Esophagus muscularis mucosa (tissue), 4 donors: ENCODE data around the gene NME3. TPM values are rescaled to one million over a fixed set of nuclear protein-coding genes. Genes with fewer than 3 reads are reported as not detected.

ENCODE experiments used
- DNase-seq: peaks from one replicate; pipeline ENCODE4 v3.0.0-alpha.2; 2017; ENCODE audit errors: extremely low spot score
- H3K27ac ChIP-seq, 4 donors: fragments of 200-600 bp; sonication (generic); replicated peaks in 1 of 4; 1 replicate in 3 of 4; 2 replicates in 1 of 4; pipeline ENCODE4 v1.5.1; 2016 to 2019; ENCODE audit warnings: mild to moderate bottlenecking in 1 of 4
- H3K27me3 ChIP-seq, 4 donors: fragments of 200-600 bp; sonication (generic); one replicate each; pipeline versions ENCODE4 v1.5.1 to v1.6.0; 2016 to 2019
- H3K36me3 ChIP-seq, 4 donors: fragments of 200-600 bp; sonication (generic); one replicate each; pipeline ENCODE4 v1.5.1; 2016 to 2019
- H3K4me1 ChIP-seq, 4 donors: fragments of 200-600 bp; sonication (generic); one replicate each; pipeline ENCODE4 v1.5.1; 2016 to 2019
- H3K4me3 ChIP-seq, 4 donors: fragments of 200-600 bp; sonication (generic); 1 replicate in 2 of 4; 2 replicates in 2 of 4; pipeline ENCODE4 v1.5.1; 2016 to 2019; ENCODE audit warnings: mild to moderate bottlenecking in 4 of 4, moderate library complexity in 1 of 4
- H3K9me3 ChIP-seq, 4 donors: fragments of 200-600 bp; sonication (generic); 1 replicate in 3 of 4; 2 replicates in 1 of 4; pipeline ENCODE4 v1.5.1; 2016 to 2019
- EP300 ChIP-seq: sonication (generic); formaldehyde crosslinking; IDR thresholded peaks from one replicate; pipeline ENCODE4 v1.6.1; 2017; ENCODE audit warnings: antibody characterized with exemption
- POLR2A ChIP-seq: fragments of 450-650 bp; IDR thresholded peaks from one replicate; pipeline ENCODE4 v1.6.1; 2017; ENCODE audit warnings: antibody characterized with exemption, moderate library complexity, mild to moderate bottlenecking, low read depth
- POLR2AphosphoS5 ChIP-seq, 2 donors: sonication (generic); formaldehyde crosslinking; IDR thresholded peaks; one replicate each; pipeline ENCODE4 v1.6.1; 2017; ENCODE audit warnings: antibody characterized with exemption in 2 of 2
- WGBS: methylation state at CpG from one replicate; pipeline ENCODE4 v1.1.5; 2018; 5-methylcytosine and 5-hydroxymethylcytosine counted together
- intact Hi-C: fragments of 100-400 bp; cut with DNase I; formaldehyde crosslinking; loops from one replicate; pipeline ENCODE4 v1.15.1; 2023
- total RNA-seq, 4 donors: library from RNA; depleted of rRNA; stranded (reverse); fragments of >200 nt; gene quantifications; one replicate each; pipeline versions ENCODE4 v1.1.0 to v1.2.1, GENCODE V29; 2016
- TF ChIP-seq, protein P1 (sequence below), 3 experiments: fragments of 200-600 bp in 2 of 3; fragments of 450-650 bp in 1 of 3; sonication (generic) in 2 of 3; IDR thresholded peaks; one replicate each; pipeline ENCODE4 v1.5.1; 2017 to 2019; ENCODE audit warnings: antibody characterized with exemption in 3 of 3, mild to moderate bottlenecking in 2 of 3, moderate library complexity in 1 of 3

The NME3 gene
- total RNA-seq, 4 donors from 2014 or later, result 64.8 to 101 (median 83.7) TPM

DNA sequence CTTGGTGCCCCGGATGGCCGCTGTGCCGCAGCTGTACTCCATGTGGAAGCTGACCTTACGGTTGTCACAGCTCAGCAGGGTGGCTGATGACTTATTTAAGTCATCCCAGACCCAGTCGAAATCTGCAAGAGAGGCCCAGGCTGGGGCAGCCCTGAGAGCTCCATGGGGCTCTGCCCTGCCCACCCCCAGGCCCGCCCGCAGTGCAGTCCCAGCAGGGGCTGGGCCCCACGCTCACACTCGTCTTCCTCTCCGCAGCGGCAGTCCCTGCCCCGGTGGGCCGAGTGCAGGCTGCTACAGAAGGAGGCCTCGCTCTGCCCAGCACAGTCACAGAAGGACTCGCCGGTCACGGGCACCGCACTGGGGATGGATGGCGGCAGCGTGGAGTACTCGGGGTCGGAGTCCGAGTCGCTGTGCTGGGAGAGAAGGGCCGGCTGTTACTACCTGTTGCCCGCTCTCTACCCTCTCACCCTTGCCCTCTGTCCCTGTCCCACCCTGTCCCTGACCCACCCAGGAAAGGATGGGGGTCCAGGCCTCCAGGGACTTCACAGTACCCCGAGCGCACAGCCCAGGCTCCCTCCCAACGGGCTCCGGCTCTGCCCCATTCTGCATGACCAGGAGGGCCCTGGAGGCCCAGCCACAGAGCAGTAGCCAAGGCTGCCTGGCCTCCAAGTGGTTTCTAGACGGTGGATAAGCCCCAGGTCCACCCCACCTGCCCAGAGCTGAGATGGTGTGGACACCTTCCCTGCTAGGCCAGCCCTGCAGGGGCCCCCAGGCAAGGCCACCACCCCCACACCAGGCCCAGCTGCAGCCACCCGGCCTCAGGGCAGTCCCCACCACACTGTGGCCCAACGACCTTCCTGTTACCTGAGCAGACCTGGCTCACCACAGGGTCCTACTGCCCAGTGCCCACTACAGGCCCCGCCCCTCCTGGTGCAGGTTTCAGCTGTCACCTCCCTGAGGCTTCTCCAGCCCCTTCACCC lies 7.1 kb upstream of the NME3 start:
- DNase-seq, result no peak
- peaks cover 34 to 63% (median 54%) of the 10 kb centered on the region in 4 donors for H3K4me1 ChIP-seq
- no peaks in the 10 kb centered on the region for H3K9me3 ChIP-seq
- peaks cover 20 to 63% (median 62%) of the 10 kb centered on the region in 4 donors for H3K36me3 ChIP-seq
- H3K27me3 ChIP-seq, result no peaks in the 10 kb centered on the region
- 83% methylated on average over 20 of the region's 34 CpGs for WGBS
- no peak overlapping the region for H3K4me3 ChIP-seq
- intact Hi-C loops, result no loop called here
- no peak for TF ChIP-seq POLR2A
- TF ChIP-seq EP300, result no peak
- no peak for TF ChIP-seq POLR2AphosphoS5 (IDR thresholded peaks at IDR 0.05)
- no peak overlapping the region for H3K27ac ChIP-seq

DNA sequence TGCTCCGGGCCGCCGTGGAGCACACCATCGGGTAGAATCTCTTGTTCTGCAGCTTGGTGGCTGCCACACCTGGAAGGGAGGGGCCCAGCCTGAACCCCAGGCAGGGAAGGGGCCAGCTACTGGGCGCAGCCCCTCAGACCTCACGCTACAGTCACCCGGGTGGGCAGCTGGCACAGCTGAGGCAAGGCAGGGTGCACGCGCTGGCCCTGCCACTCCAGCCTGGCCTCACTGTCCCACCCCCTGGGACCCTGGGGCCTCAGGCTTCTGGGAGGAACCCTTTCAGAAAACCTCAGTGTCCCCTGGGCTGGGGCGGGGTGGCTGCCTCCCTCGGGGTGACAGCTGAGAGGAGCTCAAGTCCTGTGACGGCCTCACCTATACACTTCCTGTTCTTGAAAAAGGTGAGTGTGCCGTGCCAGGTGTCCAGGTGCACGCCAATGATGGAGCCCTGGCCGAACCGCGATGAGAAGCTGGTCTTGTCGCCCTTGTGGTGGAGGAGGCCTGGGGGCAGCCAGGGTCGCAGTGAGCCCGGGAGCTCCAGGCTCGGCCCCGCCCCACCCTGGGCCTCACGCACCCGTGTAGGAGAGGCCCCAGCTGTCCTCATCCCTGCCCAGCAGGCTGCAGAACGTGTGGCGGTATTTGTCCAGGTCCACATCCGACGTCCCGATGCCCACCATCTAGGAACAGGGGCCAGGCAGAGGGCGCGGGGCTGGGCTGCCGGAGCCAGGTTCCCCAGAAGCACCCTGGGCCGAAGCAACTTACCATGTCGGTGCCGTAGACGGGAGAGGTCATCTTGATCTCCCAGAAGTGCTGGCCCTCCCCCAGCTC lies 6.2 kb upstream of the NME3 start:
- H3K36me3 ChIP-seq, result peaks cover 20 to 63% (median 62%) of the 10 kb centered on the region in 4 donors

DNA sequence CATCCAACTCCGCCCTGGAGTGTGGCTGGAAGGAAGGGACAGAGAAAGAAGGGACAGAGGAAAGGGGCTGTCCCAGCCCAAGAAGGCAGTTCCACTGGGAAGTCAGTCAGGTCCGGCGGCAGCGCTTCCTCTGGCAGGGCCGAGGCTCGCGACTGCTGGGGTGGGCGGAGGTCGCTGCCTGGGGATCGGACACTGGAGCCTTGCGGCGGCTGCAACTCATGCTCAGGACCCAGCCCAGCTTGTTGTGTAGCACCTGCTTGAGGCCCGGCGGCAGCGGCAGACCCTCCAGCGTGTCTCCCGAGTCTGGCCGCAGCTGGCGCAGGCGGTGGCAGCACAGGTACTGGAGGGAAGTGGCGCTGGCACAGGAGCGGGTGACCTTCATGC lies 5.6 kb upstream of the NME3 start:
- intact Hi-C loops, result no loop called here

More for the DNA sequence above, 6.2 kb upstream of the NME3 start:
- intact Hi-C loops, result no loop called here
- Histone ChIP-seq H3K4me1 (peaks cover 32 to 60% (median 53%) of the 10 kb centered on the region in 4 donors), H3K27me3 (no peaks in the 10 kb centered on the region), H3K4me3 (no peak overlapping the region), H3K9me3 (no peaks in the 10 kb centered on the region), H3K27ac (no peak overlapping the region)
- WGBS, result 82% methylated on average over 17 of the region's 36 CpGs
- TF ChIP-seq POLR2A (no peak), POLR2AphosphoS5 (IDR thresholded peaks at IDR 0.05) (no peak)
- no peak for DNase-seq

DNA sequence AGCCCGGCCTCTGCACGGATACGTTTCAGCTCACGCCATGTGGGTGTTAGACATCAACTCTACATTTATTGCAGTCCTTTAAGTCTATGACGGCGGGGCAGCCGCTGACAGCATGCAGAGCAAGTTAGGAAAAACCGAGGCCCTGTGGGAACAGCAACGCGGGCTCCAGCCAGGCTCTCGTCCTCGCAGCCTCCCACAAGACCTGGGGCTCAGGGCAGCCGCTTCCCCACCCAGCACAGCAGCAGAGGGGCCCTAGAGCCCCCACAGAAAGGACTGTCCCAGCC lies 5.3 kb upstream of the NME3 start:
- intact Hi-C loops, result no loop called here
- no peak for TF ChIP-seq EP300
- TF ChIP-seq, protein P1, sequence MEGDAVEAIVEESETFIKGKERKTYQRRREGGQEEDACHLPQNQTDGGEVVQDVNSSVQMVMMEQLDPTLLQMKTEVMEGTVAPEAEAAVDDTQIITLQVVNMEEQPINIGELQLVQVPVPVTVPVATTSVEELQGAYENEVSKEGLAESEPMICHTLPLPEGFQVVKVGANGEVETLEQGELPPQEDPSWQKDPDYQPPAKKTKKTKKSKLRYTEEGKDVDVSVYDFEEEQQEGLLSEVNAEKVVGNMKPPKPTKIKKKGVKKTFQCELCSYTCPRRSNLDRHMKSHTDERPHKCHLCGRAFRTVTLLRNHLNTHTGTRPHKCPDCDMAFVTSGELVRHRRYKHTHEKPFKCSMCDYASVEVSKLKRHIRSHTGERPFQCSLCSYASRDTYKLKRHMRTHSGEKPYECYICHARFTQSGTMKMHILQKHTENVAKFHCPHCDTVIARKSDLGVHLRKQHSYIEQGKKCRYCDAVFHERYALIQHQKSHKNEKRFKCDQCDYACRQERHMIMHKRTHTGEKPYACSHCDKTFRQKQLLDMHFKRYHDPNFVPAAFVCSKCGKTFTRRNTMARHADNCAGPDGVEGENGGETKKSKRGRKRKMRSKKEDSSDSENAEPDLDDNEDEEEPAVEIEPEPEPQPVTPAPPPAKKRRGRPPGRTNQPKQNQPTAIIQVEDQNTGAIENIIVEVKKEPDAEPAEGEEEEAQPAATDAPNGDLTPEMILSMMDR (IDR thresholded peaks at IDR 0.05), result no peak
- TF ChIP-seq POLR2AphosphoS5 (IDR thresholded peaks at IDR 0.05), result no peak
- no peak for TF ChIP-seq POLR2A
- H3K9me3 ChIP-seq, result no peaks in the 10 kb centered on the region
- H3K27me3 ChIP-seq, result no peaks in the 10 kb centered on the region
- 91% methylated on average over 4 of the region's 13 CpGs for WGBS
- H3K27ac ChIP-seq, result no peak overlapping the region
- peaks cover 40 to 67% (median 59%) of the 10 kb centered on the region in 4 donors for H3K4me1 ChIP-seq
- H3K4me3 ChIP-seq, result no peak overlapping the region
- DNase-seq, result no peak
- peaks cover 20 to 63% (median 62%) of the 10 kb centered on the region in 4 donors for H3K36me3 ChIP-seq

More for the DNA sequence above, 5.6 kb upstream of the NME3 start:
- no peak overlapping the region for H3K4me3 ChIP-seq
- H3K27me3 ChIP-seq, result no peaks in the 10 kb centered on the region
- no peaks in the 10 kb centered on the region for H3K9me3 ChIP-seq
- peaks cover 20 to 63% (median 62%) of the 10 kb centered on the region in 4 donors for H3K36me3 ChIP-seq
- TF ChIP-seq EP300, result no peak
- no peak for TF ChIP-seq POLR2AphosphoS5 (IDR thresholded peaks at IDR 0.05)
- no peak for TF ChIP-seq POLR2A
- TF ChIP-seq, protein P1 (IDR thresholded peaks at IDR 0.05), result no peak
- peaks cover 38 to 66% (median 58%) of the 10 kb centered on the region in 4 donors for H3K4me1 ChIP-seq
- DNase-seq, result no peak
- 91% methylated on average over 19 of the region's 22 CpGs for WGBS
- H3K27ac ChIP-seq, result no peak overlapping the region

DNA sequence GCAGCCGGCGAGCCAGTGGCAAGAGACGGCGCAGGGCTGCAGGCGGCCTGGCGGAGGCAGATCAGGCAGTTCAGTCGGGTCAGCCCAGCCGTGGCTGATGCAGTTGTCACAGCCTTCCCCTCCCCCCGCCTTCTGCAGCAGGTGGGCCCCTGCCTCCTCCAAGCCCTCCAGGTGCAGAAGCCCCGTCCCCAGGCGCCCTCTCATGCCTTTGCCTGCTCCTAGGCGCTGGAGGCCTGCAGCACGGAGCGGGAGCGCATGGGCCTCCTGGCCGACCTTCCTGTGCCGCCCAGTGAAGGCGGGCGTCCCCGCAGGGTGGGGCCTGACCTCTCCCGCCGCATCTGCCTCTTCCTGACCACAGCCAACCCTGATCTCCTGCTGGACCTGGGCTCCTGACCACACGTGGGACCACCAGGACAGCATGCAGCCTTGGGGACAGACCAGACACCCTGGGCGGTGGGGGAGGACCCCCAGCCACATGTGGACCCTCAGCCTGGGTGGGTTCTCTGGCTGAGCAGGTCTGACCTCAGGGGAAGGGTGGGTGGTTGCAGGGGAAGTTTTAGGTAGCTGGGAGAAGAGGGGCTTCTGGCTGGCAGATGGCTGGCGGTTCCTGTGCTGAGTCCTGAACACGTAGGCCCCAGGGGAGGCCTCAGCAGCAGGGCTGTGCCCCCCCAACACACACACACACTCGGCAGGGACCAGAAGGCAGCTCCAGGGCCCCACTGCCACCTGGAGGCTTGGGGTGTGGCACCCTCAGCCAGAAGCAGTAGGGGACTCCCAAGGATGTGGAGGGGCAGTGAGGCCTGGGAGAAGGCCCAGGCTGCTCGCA lies 4.7 kb upstream of the NME3 start:
- peaks cover 36 to 64% (median 55%) of the 10 kb centered on the region in 4 donors for H3K4me1 ChIP-seq
- 75% methylated on average over 5 of the region's 28 CpGs for WGBS
- no peak for DNase-seq

More for the DNA sequence above, 4.7 kb upstream of the NME3 start:
- no peaks in the 10 kb centered on the region for H3K27me3 ChIP-seq
- no peak overlapping the region for H3K4me3 ChIP-seq
- peaks cover 20 to 62% (median 60%) of the 10 kb centered on the region in 4 donors for H3K36me3 ChIP-seq
- H3K9me3 ChIP-seq, result no peaks in the 10 kb centered on the region
- TF ChIP-seq EP300, result no peak
- no peak for TF ChIP-seq POLR2A
- TF ChIP-seq, protein P1 (IDR thresholded peaks at IDR 0.05), result no peak
- no peak for TF ChIP-seq POLR2AphosphoS5 (IDR thresholded peaks at IDR 0.05)
- no peak overlapping the region for H3K27ac ChIP-seq
- intact Hi-C loops, result no loop called here
